GM12878 (cell line): ENCODE results near the gene MAN2B1. TPM values are rescaled to one million over a fixed set of nuclear protein-coding genes. Genes with fewer than 3 reads are reported as not detected.
A peak's percentile ranks its signal among the peaks of the same experiment; 100 is the strongest.

Experiments
- ATF7 ChIP-seq: fragments of 450-650 bp; IDR thresholded peaks from 2 replicates; pipeline ENCODE4 v1.6.1; 2016; ENCODE audit warnings: low read depth, mild to moderate bottlenecking
- CBX5 ChIP-seq: sonication (generic); IDR thresholded peaks from 2 replicates; pipeline ENCODE4 v1.6.1; 2016; ENCODE audit warnings: low read depth, moderate library complexity, mild to moderate bottlenecking, inconsistent platforms
- CREM ChIP-seq: IDR thresholded peaks from 2 replicates; pipeline ENCODE4 v1.6.1; 2014; ENCODE audit warnings: antibody characterized with exemption, low read depth
- CTCF ChIP-seq, 3 experiments: IDR thresholded peaks in 2 of 3; conservative IDR thresholded peaks in 1 of 3; 2 replicates each; pipeline ENCODE4 v1.5.1; 2011; ENCODE audit warnings: low read depth in 3 of 3, low read length in 3 of 3, mild to moderate bottlenecking in 3 of 3, control low read depth in 2 of 3, moderate library complexity in 2 of 3, inconsistent platforms in 1 of 3, mixed read lengths in 1 of 3; ENCODE audit not compliant: control insufficient read depth in 2 of 3, insufficient read depth in 1 of 3; ENCODE audit errors: extremely low read depth in 1 of 3
- EGR1 ChIP-seq, 2 experiments: IDR thresholded peaks; 1 replicate in 1 of 2; 2 replicates in 1 of 2; pipeline ENCODE4 v1.6.1; 2011 to 2012; ENCODE audit warnings: low read depth in 2 of 2, low read length in 2 of 2, borderline replicate concordance in 1 of 2, mild to moderate bottlenecking in 1 of 2, moderate library complexity in 1 of 2
- GATAD2B ChIP-seq: fragments of 450-650 bp; conservative IDR thresholded peaks from 2 replicates; pipeline ENCODE4 v1.6.1; 2017; ENCODE audit warnings: low read depth, mild to moderate bottlenecking, moderate library complexity
- HSF1 ChIP-seq: fragments of 150-350 bp; IDR thresholded peaks from 2 replicates; pipeline ENCODE4 v1.6.1; 2014; ENCODE audit warnings: mild to moderate bottlenecking, low read depth, low read length
- IRF3 ChIP-seq: fragments of 450-650 bp; IDR thresholded peaks from 2 replicates; pipeline ENCODE4 v1.6.1; 2014; ENCODE audit warnings: mild to moderate bottlenecking
- NFIC ChIP-seq: IDR thresholded peaks from 2 replicates; pipeline ENCODE4 v1.6.1; 2012; ENCODE audit warnings: low read depth, mild to moderate bottlenecking, inconsistent platforms, low read length, moderate library complexity
- RBBP5 ChIP-seq: fragments of 200-600 bp; sonication (generic); conservative IDR thresholded peaks from 2 replicates; pipeline ENCODE4 v1.6.1; 2016
- RUNX3 ChIP-seq: IDR thresholded peaks from 2 replicates; pipeline ENCODE4 v1.6.1; 2012; ENCODE audit warnings: low read length, inconsistent platforms
- SREBF2 ChIP-seq: IDR thresholded peaks from 2 replicates; pipeline ENCODE4 v1.6.1; 2012; ENCODE audit warnings: mild to moderate bottlenecking, low read length
- TAF1 ChIP-seq: IDR thresholded peaks from 2 replicates; pipeline ENCODE4 v1.6.1; 2011; ENCODE audit warnings: mild to moderate bottlenecking, low read depth, low read length, borderline replicate concordance
- polyA plus RNA-seq, 11 experiments: library from polyadenylated mRNA; depleted of rRNA in 4 of 11; unstranded in 6 of 11; stranded (reverse) in 5 of 11; fragments of >200 nt; fragmentation: Nextera tagmentation in 4 of 11; fragmentation: Illumina TruSeq in 1 of 11; extraction: Ambion mirVana in 4 of 11; extraction: Trizol in 1 of 11; gene quantifications; 1 replicate in 1 of 11; 2 replicates in 10 of 11; pipeline versions ENCODE4 v1.2.1 to v1.2.3, GENCODE V29; 2011 to 2016; ENCODE audit warnings: inconsistent platforms in 2 of 11, missing spikeins in 2 of 11, low read depth in 1 of 11
- total RNA-seq, 4 experiments: library from RNA; depleted of rRNA in 3 of 4; stranded (reverse); fragments of >200 nt in 3 of 4; fragmentation: Illumina TruSeq in 1 of 4; extraction: Trizol in 1 of 4; gene quantifications; 2 replicates each; pipeline versions ENCODE4 v1.2.1 to v1.2.3, GENCODE V29; 2013 to 2021
- TF ChIP-seq, protein P1 (sequence below): fragments of 150-350 bp; IDR thresholded peaks from 2 replicates; pipeline ENCODE4 v1.6.1; 2016; ENCODE audit warnings: low read depth, low read length
- TF ChIP-seq, protein P2 (sequence below): IDR thresholded peaks from 2 replicates; pipeline ENCODE4 v1.6.1; 2011; ENCODE audit warnings: borderline replicate concordance, low read depth, mild to moderate bottlenecking, moderate library complexity, low read length; ENCODE audit not compliant: insufficient read depth, poor library complexity, severe bottlenecking
- TF ChIP-seq, protein P3 (sequence below): IDR thresholded peaks from 2 replicates; pipeline ENCODE4 v1.6.1; 2011; ENCODE audit warnings: low read depth, low read length, improper control_type of control experiment, borderline replicate concordance

MAN2B1 gene
- total and polyA plus RNA-seq, 10 of the 15 experiments (the other 5 are each of a cell fraction or from before 2014, with no cell fraction given), result 7.6 to 224 (median 81.4) TPM

GRCh38 chr19:12669270-12670158 lies 3.0 kb upstream of the MAN2B1 start (continued):
- TF ChIP-seq, protein P1, sequence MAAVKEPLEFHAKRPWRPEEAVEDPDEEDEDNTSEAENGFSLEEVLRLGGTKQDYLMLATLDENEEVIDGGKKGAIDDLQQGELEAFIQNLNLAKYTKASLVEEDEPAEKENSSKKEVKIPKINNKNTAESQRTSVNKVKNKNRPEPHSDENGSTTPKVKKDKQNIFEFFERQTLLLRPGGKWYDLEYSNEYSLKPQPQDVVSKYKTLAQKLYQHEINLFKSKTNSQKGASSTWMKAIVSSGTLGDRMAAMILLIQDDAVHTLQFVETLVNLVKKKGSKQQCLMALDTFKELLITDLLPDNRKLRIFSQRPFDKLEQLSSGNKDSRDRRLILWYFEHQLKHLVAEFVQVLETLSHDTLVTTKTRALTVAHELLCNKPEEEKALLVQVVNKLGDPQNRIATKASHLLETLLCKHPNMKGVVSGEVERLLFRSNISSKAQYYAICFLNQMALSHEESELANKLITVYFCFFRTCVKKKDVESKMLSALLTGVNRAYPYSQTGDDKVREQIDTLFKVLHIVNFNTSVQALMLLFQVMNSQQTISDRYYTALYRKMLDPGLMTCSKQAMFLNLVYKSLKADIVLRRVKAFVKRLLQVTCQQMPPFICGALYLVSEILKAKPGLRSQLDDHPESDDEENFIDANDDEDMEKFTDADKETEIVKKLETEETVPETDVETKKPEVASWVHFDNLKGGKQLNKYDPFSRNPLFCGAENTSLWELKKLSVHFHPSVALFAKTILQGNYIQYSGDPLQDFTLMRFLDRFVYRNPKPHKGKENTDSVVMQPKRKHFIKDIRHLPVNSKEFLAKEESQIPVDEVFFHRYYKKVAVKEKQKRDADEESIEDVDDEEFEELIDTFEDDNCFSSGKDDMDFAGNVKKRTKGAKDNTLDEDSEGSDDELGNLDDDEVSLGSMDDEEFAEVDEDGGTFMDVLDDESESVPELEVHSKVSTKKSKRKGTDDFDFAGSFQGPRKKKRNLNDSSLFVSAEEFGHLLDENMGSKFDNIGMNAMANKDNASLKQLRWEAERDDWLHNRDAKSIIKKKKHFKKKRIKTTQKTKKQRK, result no peak
- TF ChIP-seq CBX5 (peak; percentile 60; the same call in 1 of the 2 replicates), TAF1 (peak; percentile 24; the same call in 1 of the 2 replicates), RBBP5 (no peak), GATAD2B (peak; percentile 84), IRF3 (peak; percentile 54; the same call in 1 of the 2 replicates), CREM (peak; percentile 76), HSF1 (no peak), RUNX3 (peak; percentile 64), NFIC (peak; percentile 68; the same call in 1 of the 2 replicates), EGR1 (IDR thresholded peaks at IDR 0.05; ENCODE audit: borderline replicate concordance in 1 of 2, low read depth in 2 of 2, low read length in 2 of 2) (peak in 1 of 2 experiments; percentile 16; a peak in 1 of 3 replicates), SREBF2 (peak; percentile 65), ATF7 (peak; percentile 79), CTCF (IDR thresholded peaks at IDR 0.05 in 2 of 3, conservative IDR thresholded peaks at IDR 0.05 in 1 of 3; ENCODE audit: control insufficient read depth in 2 of 3, extremely low read depth in 1 of 3, insufficient read depth in 1 of 3, low read depth in 3 of 3, low read length in 3 of 3) (no peak)
- TF ChIP-seq, protein P2, sequence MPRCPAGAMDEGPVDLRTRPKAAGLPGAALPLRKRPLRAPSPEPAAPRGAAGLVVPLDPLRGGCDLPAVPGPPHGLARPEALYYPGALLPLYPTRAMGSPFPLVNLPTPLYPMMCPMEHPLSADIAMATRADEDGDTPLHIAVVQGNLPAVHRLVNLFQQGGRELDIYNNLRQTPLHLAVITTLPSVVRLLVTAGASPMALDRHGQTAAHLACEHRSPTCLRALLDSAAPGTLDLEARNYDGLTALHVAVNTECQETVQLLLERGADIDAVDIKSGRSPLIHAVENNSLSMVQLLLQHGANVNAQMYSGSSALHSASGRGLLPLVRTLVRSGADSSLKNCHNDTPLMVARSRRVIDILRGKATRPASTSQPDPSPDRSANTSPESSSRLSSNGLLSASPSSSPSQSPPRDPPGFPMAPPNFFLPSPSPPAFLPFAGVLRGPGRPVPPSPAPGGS, result no peak
- TF ChIP-seq, protein P3, sequence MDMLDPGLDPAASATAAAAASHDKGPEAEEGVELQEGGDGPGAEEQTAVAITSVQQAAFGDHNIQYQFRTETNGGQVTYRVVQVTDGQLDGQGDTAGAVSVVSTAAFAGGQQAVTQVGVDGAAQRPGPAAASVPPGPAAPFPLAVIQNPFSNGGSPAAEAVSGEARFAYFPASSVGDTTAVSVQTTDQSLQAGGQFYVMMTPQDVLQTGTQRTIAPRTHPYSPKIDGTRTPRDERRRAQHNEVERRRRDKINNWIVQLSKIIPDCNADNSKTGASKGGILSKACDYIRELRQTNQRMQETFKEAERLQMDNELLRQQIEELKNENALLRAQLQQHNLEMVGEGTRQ, result no peak
